HG03469 (cell line): Measurements from ENCODE around the gene HSPA4L.

Experiments used
- ATAC-seq: cut with Tn5 transposase; IDR thresholded peaks from one replicate; pipeline ENCODE4 v1.9.1; 2021; ENCODE audit warnings: mild to moderate bottlenecking, moderate library complexity, moderate number of reproducible peaks; ENCODE audit not compliant: unreplicated experiment

The HSPA4L gene

DNA sequence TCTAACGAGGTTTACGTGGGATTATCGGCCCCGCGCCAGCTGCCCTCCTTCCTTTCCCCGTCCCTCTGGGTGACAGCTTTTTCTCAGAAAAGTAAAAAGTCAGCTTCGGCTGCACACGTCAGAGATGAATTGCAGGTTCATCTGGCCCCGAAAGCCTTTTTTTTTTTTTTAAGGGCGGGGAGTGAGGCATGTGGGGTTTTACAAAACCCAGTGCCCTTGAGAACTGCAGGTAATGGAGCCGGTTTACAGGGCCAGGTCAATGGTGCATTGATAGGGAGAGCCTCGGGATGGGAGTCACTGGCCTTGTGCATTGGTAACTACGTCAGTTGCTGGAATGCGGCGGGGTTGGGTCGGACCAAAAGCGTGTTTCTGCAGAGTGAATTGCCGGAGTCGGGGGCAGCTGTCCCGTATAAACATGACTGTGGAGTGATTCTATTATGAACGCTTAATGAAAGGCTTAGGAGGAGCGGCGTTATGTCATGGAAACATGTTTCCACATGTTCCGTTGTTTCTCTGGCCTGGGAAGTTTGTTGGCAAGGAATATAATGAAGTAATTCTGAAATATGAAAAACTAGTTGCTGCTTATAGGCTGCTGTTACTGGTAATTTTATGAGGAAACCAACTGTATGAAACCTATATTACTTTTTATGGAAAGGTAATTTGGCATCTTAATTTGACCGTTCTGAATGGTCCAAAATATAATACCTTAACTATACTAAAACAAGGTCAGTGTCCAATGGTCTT, 1.1 kb downstream of the HSPA4L start:
- ATAC-seq = peak; percentile 4

DNA sequence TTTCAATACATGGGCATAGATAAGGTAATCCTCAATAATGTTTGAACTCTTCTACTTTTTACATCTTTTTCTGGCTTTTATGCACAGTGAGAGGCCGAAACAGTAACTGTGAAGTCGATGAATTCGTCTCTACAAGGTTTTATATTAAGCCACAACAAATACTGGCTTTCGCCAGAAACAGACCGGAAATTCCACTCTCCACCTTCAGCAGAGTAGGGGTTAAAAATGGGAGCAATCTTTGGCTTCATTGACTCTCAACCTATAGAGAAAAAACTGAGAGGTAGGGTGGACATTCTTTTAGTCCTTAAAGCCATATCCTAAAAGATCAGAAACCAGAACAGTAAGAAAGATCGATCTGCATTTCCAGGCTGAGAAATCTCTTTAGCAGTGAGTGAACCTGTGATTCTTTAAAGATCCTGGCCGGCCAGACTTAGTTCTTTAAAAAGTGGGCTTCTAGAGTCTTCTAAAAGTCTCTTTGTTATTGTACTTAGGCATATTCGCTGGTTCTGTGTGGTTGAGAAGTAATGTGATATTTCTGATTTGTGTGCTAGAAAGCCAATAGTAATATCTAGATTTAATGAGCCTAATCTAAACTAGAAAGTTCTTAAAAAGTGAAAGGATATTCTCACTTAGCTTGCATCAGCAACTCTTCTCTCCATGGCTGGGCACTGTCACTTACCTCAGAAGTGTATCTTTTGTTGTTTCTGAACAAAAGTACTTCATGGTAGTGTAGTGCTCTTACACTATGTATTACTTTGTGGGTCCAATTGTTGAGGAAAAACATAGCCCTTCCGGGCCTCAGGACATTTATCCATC, 2.0 kb downstream of the HSPA4L start:
- ATAC-seq = no peak

DNA sequence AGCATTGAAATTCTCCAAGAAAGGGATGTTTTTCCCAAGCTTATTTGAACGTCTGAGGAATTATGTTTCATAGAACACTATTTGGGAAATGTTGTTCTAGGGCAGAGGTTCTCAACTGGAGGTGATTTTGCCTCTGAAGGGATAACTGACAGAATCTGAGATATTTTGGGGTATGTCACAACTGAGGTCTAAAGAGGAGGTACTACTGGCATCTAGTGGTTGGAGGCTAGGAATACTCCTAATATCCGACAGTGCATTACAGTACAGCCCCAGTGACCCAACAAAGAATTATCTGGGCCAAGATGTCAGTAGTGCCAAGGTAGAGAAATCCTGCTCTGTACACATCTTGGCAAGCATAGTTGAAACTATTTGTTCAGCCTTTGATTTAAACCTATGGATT, 6.4 kb downstream of the HSPA4L start:
- ATAC-seq = no peak

DNA sequence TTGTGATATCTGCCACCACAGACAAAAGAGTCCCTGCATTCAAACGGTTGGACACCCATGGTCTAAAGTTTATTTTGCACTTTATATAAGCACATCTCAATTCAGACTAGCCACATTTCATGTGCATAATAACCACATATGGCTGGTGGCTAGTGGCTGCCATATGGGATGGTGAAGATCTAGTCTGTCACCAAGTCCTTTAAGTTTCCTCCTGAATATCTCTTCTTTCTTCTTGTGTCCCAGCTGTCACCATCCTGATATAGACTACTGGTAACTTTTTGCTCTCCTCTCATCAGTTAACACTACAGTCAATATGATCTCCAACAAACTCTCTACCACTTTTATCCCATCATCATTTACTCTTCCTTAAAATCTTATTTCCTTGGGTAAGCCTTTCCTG, 9.3 kb downstream of the HSPA4L start:
- no peak for ATAC-seq

GRCh38 chr4:127793528-127793927, 11.4 kb downstream of the HSPA4L start:
- ATAC-seq = no peak

- ATAC-seq = no peak
These were observed 17.6 kb downstream of the HSPA4L start for GRCh38 chr4:127799711-127800110.

DNA sequence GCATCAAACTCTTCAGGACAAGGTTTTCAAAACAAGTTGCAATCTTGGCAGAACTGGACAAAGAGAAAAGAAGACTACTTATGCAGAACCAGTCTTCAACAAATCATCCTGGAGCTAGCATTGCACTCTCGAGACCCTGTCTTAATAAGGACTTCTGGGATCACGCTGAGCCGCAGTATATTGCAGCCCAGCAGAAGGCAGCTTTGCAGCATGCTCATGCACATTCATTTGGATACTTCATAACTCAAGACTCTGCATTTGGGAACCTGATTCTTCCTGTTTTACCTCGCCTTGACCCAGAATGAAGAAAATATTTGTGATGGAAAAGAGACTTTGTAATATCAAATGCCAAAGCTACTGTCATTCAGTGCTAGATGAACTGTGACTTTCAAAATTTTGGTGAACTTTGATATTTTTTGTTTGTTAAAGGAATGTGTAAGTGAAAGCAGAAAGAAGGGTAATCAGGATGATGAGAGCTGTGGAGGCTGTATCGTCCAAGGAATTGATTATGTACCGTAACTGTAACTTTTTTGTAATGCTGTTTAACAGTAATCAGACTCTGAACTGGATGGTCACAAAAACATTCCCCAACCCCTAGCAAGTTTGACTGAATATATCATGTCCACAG, 27.2 kb downstream of the HSPA4L start:
- no peak for ATAC-seq

GRCh38 chr4:127810551-127810950, 28.4 kb downstream of the HSPA4L start:
- ATAC-seq = no peak

DNA sequence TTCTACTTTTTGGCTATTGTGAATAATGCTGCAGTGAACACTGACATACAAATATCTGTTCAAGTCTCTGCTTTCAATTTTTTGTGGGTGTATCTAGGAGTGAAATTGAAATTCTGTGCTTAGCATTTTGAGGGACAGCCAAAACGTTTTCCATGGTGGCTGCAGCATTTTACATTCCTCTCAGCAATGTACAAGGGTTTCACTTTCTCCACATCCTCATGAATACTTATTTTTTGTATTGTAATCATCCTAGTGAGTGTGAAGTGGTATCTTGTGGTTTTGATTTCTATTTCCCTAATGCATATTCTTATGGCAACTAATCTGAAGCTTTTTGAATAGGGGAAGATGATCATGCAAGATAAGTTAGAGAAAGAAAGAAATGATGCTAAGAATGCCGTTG, 40.3 kb downstream of the HSPA4L start:
- no peak for ATAC-seq

DNA sequence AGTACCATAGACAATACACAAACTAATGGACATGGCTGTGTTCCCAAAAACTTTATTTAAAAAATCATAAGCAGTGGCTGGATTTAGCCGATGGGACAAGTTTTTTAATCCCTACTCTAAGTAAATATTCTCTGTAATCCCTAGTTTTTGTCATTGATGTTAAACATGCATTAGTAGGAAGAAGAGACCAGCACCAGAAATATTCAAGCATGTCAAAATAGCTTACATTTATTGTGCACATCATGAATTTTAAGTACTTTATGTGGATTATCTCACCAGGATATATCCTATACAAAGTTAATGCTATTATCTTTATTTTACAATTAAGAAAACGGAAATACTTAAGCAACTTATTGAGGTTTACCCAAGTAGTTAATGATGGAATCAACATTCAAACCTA, 46.0 kb downstream of the HSPA4L start:
- ATAC-seq = no peak

DNA sequence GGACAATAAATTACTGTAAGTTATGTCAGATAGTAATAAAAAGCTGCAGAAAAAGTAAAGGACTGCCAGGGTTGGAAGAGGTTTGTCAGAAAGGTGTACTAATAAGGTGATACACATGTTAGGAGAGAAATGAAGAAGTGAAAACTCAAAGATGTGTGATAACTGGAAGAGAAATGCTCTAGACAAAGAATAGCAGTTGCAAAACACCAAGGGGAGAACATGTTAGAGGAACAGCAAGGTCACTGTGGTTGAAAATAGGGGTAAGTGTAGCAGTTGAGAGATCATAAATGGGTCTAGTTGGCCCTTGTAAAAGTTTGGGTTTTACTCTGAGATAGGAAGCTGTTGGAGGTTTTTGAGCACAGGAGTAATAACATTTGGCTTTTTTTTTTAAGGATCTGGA, 46.9 kb downstream of the HSPA4L start:
- peak; percentile 85 for ATAC-seq

DNA sequence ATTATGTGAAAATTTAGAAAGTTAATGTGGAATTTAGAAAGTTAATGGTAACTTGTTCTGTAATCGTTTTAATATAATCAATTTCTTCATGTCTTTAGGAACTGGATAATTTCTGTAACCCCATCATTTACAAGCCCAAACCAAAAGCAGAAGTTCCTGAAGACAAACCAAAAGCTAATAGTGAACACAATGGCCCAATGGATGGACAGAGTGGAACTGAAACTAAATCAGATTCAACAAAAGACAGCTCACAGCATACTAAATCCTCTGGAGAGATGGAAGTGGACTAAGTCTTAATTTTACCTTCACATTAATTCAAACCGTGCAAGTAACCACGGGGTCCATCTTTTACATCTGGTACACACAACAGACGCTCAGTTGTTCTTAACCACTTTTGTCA, 50.5 kb downstream of the HSPA4L start:
- ATAC-seq = peak; percentile 61

DNA sequence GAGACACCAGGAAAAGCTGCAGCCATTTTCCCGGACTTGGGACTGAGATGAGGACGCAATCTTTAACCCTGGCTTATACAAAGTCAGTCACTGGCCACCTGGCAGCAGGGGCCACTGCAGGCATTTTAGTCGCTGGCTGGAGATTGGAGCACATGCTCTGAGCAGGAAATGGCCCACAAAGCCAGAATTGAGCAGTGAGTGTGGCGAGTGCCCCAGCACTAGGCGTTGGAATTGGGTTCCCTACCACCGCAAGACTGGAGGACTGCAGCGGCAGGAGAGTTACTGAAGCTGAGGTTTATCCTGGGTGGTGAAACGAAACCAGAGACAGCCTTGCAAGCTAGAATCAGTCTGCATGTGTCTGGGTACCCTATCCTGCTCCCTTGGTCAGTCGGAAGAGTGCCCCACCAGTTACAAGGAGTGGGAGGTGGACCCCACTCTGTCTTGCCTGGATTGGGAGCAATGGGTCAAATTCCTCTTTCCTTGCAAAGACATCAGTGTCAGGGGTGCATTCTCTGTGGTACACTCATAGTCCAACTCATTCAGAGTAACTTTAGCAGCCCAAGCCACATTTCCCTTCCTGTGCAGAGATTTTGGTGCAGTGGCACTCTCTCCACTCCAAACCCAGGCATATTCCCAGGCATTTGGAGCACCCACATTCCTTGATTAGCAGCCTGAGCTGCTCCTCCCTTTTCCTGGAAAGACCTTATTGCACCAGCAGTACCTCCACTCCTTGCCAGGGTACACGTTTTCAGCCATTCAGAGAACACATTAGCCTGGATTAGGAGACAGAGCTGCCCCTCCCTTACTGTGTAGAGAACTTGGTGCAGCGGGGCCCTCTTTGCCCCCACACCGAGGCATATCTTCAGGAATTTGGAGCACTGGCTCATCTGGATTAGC, 61.8 kb downstream of the HSPA4L start:
- no peak for ATAC-seq

DNA sequence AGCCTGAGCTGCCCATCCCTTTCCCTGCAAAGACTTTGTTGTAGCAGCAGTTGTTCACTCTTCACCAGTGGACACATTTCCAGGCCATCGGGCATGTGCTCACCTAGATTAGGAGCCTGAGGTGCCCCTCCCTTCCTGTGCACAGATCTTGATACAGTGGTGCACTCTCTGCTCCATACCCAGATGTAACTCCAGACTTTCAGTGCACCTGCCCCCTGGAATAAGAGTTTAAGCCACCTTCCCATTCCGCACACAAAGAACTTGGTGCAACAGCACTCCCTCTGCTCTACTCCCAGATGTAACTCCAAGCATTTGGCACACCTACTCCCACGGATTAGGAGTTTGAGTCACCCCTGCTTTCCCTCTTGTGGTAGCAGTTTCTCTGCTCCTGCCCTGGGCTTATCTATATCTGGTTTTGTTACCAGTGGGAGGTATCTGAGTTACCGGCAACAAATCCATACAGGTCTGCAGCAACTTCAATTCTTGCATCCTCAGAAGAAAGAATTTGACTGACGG, 62.5 kb downstream of the HSPA4L start:
- no peak for ATAC-seq

GRCh38 chr4:127846061-127846460, 63.9 kb downstream of the HSPA4L start:
- no peak for ATAC-seq

GRCh38 chr4:127846765-127847164, 64.6 kb downstream of the HSPA4L start:
- ATAC-seq = no peak

DNA sequence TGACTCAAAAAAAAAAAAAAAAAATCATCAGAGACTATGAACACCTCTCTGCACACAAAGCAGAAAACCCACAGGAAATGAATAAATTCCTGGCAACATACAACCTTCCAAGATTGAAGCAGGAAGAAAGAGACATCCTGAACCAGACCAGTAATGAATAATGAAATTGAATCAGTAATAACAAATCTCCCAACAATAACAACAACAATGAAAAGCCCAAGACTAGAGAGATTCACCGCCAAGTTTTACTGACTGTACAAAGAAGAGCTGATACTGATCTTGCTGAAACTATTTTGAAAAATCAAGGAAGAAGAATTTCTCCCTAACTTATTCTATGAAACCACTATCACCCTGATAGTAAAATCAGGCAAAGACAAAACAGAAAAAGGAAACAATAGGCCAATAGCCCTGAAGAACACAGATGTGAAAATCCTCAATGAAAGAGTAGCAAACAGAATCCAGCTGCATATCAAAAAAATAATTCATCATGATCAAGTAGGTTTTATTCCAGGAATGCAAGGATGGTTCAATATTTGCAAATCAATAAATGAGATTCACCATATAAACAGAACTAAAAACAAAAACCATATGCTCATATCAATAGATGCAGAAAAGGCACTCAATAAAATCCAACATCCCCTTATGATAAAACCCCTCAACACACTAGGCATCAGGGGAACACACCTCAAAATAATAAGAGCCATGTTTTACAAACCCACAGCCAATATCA, 67.5 kb downstream of the HSPA4L start:
- ATAC-seq = no peak

GRCh38 chr4:127852661-127853060, 70.5 kb downstream of the HSPA4L start:
- no peak for ATAC-seq

GRCh38 chr4:127856196-127856812, 74.2 kb downstream of the HSPA4L start:
- no peak for ATAC-seq
